Activated B cell treated with CpG ODN at 0.5 μM for 24 hours (primary cell): ENCODE results near the gene CKS1B. TPM values are rescaled to one million over a fixed set of nuclear protein-coding genes. Genes with fewer than 3 reads are reported as not detected.

Experiments used
- ATAC-seq: fragments of 200-7000 bp; cut with Tn5 transposase; one replicate; pipeline ENCODE4 v1.10.0; 2021; ENCODE audit warnings: low read depth, mild to moderate bottlenecking, moderate library complexity
- CTCF ChIA-PET: fragments of 350-600 bp; sonication (Branson Sonifier 250); formaldehyde crosslinking; loops from one replicate; lab custom pipeline; 2021; ENCODE audit warnings: antibody characterized with exemption; lab: Charles Lee
- POLR2A ChIA-PET: fragments of 350-600 bp; sonication (Branson Sonifier 250); formaldehyde crosslinking; loops from one replicate; lab custom pipeline; 2021; ENCODE audit warnings: antibody characterized with exemption; lab: Charles Lee
- DNase-seq: peaks from one replicate; pipeline ENCODE4 v3.0.0; 2022
- H3K27ac Mint-ChIP-seq: one replicate; pipeline ENCODE4 v1.8.0; 2020; ENCODE audit warnings: mixed read lengths
- H3K27me3 Mint-ChIP-seq: one replicate; pipeline ENCODE4 v1.8.0; 2021; ENCODE audit warnings: mixed read lengths
- H3K36me3 Mint-ChIP-seq: one replicate; pipeline ENCODE4 v1.8.0; 2021; ENCODE audit warnings: low read depth, mixed read lengths
- H3K4me1 Mint-ChIP-seq: one replicate; pipeline ENCODE4 v1.8.0; 2021; ENCODE audit warnings: mixed read lengths
- H3K4me3 Mint-ChIP-seq: one replicate; pipeline ENCODE4 v1.8.0; 2020; ENCODE audit warnings: mild to moderate bottlenecking, mixed read lengths
- H3K9me3 Mint-ChIP-seq: one replicate; pipeline ENCODE4 v1.8.0; 2020; ENCODE audit warnings: mixed read lengths
- CTCF ChIP-seq: fragments of 200-600 bp; IDR thresholded peaks from one replicate; pipeline ENCODE4 v1.8.0; 2022; ENCODE audit warnings: antibody characterized with exemption, mild to moderate bottlenecking
- intact Hi-C: fragments of 100-400 bp; cut with micrococcal nuclease; formaldehyde crosslinking; loops from one replicate; pipeline ENCODE4 v1.15.1; 2024
- total RNA-seq: library from RNA; stranded (reverse); gene quantifications from 2 replicates; pipeline ENCODE4 v1.2.3, GENCODE V29; 2022

Gene CKS1B
- total RNA-seq, 1 donor from 2014 or later: 25.3 TPM

GRCh38 chr1:155012026-155012546, 37.6 kb downstream of the CKS1B start:
- ChIA-PET POLR2A (interaction anchor here (1.1 to 6.3 kb wide), 3 partner anchors 9 to 76 kb away, joined by 4 to 85 read pairs (median 24); partner anchors contain the start of genes PMVK and ZBTB7B), CTCF (interaction anchor here (1.0 kb wide), 1 partner anchor 68 kb away, joined by 3 read pairs; no protein-coding TSS in a partner anchor)
- DNase-seq (no peak), ATAC-seq (no peak)
- no peaks in the 10 kb centered on the region for H3K27me3 Mint-ChIP-seq
- peak overlapping the region; percentile 12 for H3K27ac Mint-ChIP-seq
- peaks cover 88% of the 10 kb centered on the region for H3K4me1 Mint-ChIP-seq
- H3K9me3 Mint-ChIP-seq: no peaks in the 10 kb centered on the region
- H3K4me3 Mint-ChIP-seq: no peak overlapping the region
- TF ChIP-seq CTCF: no peak
- peaks cover 17% of the 10 kb centered on the region for H3K36me3 Mint-ChIP-seq
- intact Hi-C loops: no loop called here

GRCh38 chr1:155012776-155013602, 38.5 kb downstream of the CKS1B start:
- Mint-ChIP-seq H3K9me3 (no peaks in the 10 kb centered on the region), H3K27ac (peak overlapping the region; percentile 83), H3K4me1 (peaks cover 85% of the 10 kb centered on the region), H3K4me3 (no peak overlapping the region), H3K36me3 (peaks cover 17% of the 10 kb centered on the region), H3K27me3 (no peaks in the 10 kb centered on the region)
- ATAC-seq (no peak), DNase-seq (no peak)
- POLR2A ChIA-PET: interaction anchor here (0.5 to 6.3 kb wide), 5 partner anchors 10 to 518 kb away, joined by 4 to 85 read pairs (median 12); partner anchors contain the start of genes PMVK, PYGO2 and ZBTB7B
- intact Hi-C loops: no loop called here
- CTCF ChIA-PET: interaction anchor here (1.1 kb wide), 1 partner anchor 57 kb away, joined by 3 read pairs; the partner anchor contains the start of gene PBXIP1
- TF ChIP-seq CTCF: no peak

- DNase-seq (no peak), ATAC-seq (no peak)
- ChIA-PET POLR2A (interaction anchor here (0.5 to 6.3 kb wide), 4 partner anchors 11 to 517 kb away, joined by 4 to 85 read pairs (median 18); partner anchors contain the start of genes PYGO2 and ZBTB7B), CTCF (interaction anchor here (1.1 to 2.0 kb wide), 2 partner anchors 58 to 77 kb away, joined by 3 to 4 read pairs; partner anchors contain the start of genes PBXIP1 and PMVK)
- Mint-ChIP-seq H3K4me1 (peaks cover 86% of the 10 kb centered on the region), H3K9me3 (no peaks in the 10 kb centered on the region), H3K27ac (peak overlapping the region; percentile 83), H3K36me3 (peaks cover 17% of the 10 kb centered on the region), H3K4me3 (no peak overlapping the region), H3K27me3 (no peaks in the 10 kb centered on the region)
- TF ChIP-seq CTCF: no peak
- intact Hi-C loops: no loop called here
Observed at GRCh38 chr1:155013632-155014031, 39.2 kb downstream of the CKS1B start.

- intact Hi-C loops: no loop called here
- DNase-seq: no peak
- ATAC-seq: no peak
- Mint-ChIP-seq H3K9me3 (no peaks in the 10 kb centered on the region), H3K36me3 (peaks cover 15% of the 10 kb centered on the region), H3K4me1 (peaks cover 86% of the 10 kb centered on the region), H3K4me3 (no peak overlapping the region), H3K27me3 (no peaks in the 10 kb centered on the region), H3K27ac (peak overlapping the region; percentile 88)
- TF ChIP-seq CTCF: no peak
- POLR2A ChIA-PET: interaction anchor here (1.1 to 6.3 kb wide), 9 partner anchors 9 to 79 kb away, joined by 3 to 85 read pairs (median 12); partner anchors contain the start of genes LENEP, PBXIP1, PMVK and PYGO2
- CTCF ChIA-PET: interaction anchor here (1.3 to 3.7 kb wide), 5 partner anchors 16 to 78 kb away, joined by 3 to 35 read pairs (median 5); partner anchors contain the start of genes FLAD1, PMVK and PYGO2
Observed at GRCh38 chr1:155014709-155015508, 40.4 kb downstream of the CKS1B start.
